Activated naive CD4-positive, alpha-beta T cell treated with anti-CD3 and anti-CD28 coated beads, Interleukin-2, amount 50 U/mL, for 72 hours (primary cell): ENCODE results near the gene GPLD1. TPM values are rescaled to one million over a fixed set of nuclear protein-coding genes. Genes with fewer than 3 reads are reported as not detected.
A peak's percentile ranks its signal among the peaks of the same experiment; 100 is the strongest.

Experiments used
- ATAC-seq, 2 donors: fragments of 150-1000 bp; cut with Tn5 transposase; 2 replicates each; pipeline ENCODE4 v1.10.0; 2021; ENCODE audit warnings: mild to moderate bottlenecking in 2 of 2, moderate library complexity in 2 of 2
- DNase-seq, 2 donors: peaks; one replicate each; pipeline ENCODE4 v3.0.0; 2021 to 2022; ENCODE audit warnings: low spot score in 2 of 2
- H3K27ac Mint-ChIP-seq, 2 donors: one replicate each; pipeline ENCODE4 v1.8.0; 2022; ENCODE audit warnings: mild to moderate bottlenecking in 2 of 2, mixed read lengths in 2 of 2
- H3K36me3 Mint-ChIP-seq, 2 donors: one replicate each; pipeline ENCODE4 v1.8.0; 2022; ENCODE audit warnings: mixed read lengths in 2 of 2
- H3K9me3 Mint-ChIP-seq, 2 donors: one replicate each; pipeline ENCODE4 v1.8.0; 2022; ENCODE audit warnings: mixed read lengths in 2 of 2
- total RNA-seq, 2 donors: library from RNA; stranded (reverse); gene quantifications; one replicate each; pipeline ENCODE4 v1.2.3, GENCODE V29; 2022

Gene GPLD1
- total RNA-seq, 2 donors from 2014 or later: 0.16 to 0.99 TPM

GRCh38 chr6:24506814-24507520, 17.6 kb upstream of the GPLD1 start:
- Mint-ChIP-seq H3K27ac (no peak overlapping the region), H3K36me3 (peaks cover 16 to 33% of the 10 kb centered on the region in 2 donors), H3K9me3 (no peaks in the 10 kb centered on the region)
- ATAC-seq: no peak
- DNase-seq: no peak

GRCh38 chr6:24504649-24505586, 15.5 kb upstream of the GPLD1 start:
- H3K36me3 Mint-ChIP-seq: peaks cover 16 to 32% of the 10 kb centered on the region in 2 donors

GRCh38 chr6:24504287-24504648, 14.9 kb upstream of the GPLD1 start:
- no peak for ATAC-seq
- DNase-seq: no peak
- no peak overlapping the region for H3K27ac Mint-ChIP-seq
- H3K36me3 Mint-ChIP-seq: peaks cover 16 to 26% of the 10 kb centered on the region in 2 donors
- H3K9me3 Mint-ChIP-seq: no peaks in the 10 kb centered on the region

More at GRCh38 chr6:24504649-24505586, 15.5 kb upstream of the GPLD1 start:
- peak overlapping the region in 1 of 2 donors; percentile 73 for H3K27ac Mint-ChIP-seq
- DNase-seq: no peak
- no peaks in the 10 kb centered on the region for H3K9me3 Mint-ChIP-seq
- ATAC-seq: no peak

- Mint-ChIP-seq H3K36me3 (peaks cover 8 to 16% of the 10 kb centered on the region in 2 donors), H3K27ac (no peak overlapping the region)
- ATAC-seq: no peak
Measured at GRCh38 chr6:24501914-24502313, 12.5 kb upstream of the GPLD1 start.

GRCh38 chr6:24501374-24501773, 12.0 kb upstream of the GPLD1 start:
- Mint-ChIP-seq H3K27ac (no peak overlapping the region), H3K9me3 (peaks cover 3 to 9% of the 10 kb centered on the region in 2 donors), H3K36me3 (peaks cover 12 to 20% of the 10 kb centered on the region in 2 donors)
- peak; percentile 36 to 58 for ATAC-seq
- no peak for DNase-seq

More at GRCh38 chr6:24501914-24502313, 12.5 kb upstream of the GPLD1 start:
- DNase-seq: no peak
- peaks cover 0 to 4% of the 10 kb centered on the region in 2 donors for H3K9me3 Mint-ChIP-seq

- Mint-ChIP-seq H3K36me3 (peaks cover 17 to 19% of the 10 kb centered on the region in 2 donors), H3K9me3 (peaks cover 3 to 13% of the 10 kb centered on the region in 2 donors), H3K27ac (no peak overlapping the region)
- no peak for DNase-seq
- ATAC-seq: no peak
Measured at GRCh38 chr6:24500683-24501082, 11.3 kb upstream of the GPLD1 start.

- H3K9me3 Mint-ChIP-seq: peaks cover 3 to 13% of the 10 kb centered on the region in 2 donors
- no peak for DNase-seq
- peaks cover 11 to 22% of the 10 kb centered on the region in 2 donors for H3K36me3 Mint-ChIP-seq
- ATAC-seq: no peak
- no peak overlapping the region for H3K27ac Mint-ChIP-seq
Measured at GRCh38 chr6:24497254-24497970, 8.0 kb upstream of the GPLD1 start.

GRCh38 chr6:24494821-24495795, 5.7 kb upstream of the GPLD1 start, which contains the start of gene ALDH5A1:
ALDH5A1 (plus strand) TSS chr6:24494969; CDS start chr6:24494997, 28 bp downstream.
- Mint-ChIP-seq H3K36me3 (peaks cover 11 to 22% of the 10 kb centered on the region in 2 donors), H3K9me3 (peaks cover 3 to 13% of the 10 kb centered on the region in 2 donors), H3K27ac (peak within 1 kb of the TSS; percentile 48 to 77)
- peak; percentile 75 to 82 for DNase-seq
- ATAC-seq: peak; percentile 83 to 87

- Mint-ChIP-seq H3K36me3 (peaks cover 11 to 22% of the 10 kb centered on the region in 2 donors), H3K27ac (peak overlapping the region; percentile 48 to 77), H3K9me3 (peaks cover 3 to 13% of the 10 kb centered on the region in 2 donors)
- no peak for DNase-seq
- peak; percentile 11 to 26 for ATAC-seq
Measured at GRCh38 chr6:24493945-24494820, 4.8 kb upstream of the GPLD1 start.

- ATAC-seq (no peak), DNase-seq (no peak)
- Mint-ChIP-seq H3K36me3 (peaks cover 11 to 22% of the 10 kb centered on the region in 2 donors), H3K27ac (no peak overlapping the region), H3K9me3 (peaks cover 3 to 13% of the 10 kb centered on the region in 2 donors)
Measured at GRCh38 chr6:24492475-24492874, 3.1 kb upstream of the GPLD1 start.

- no peak for DNase-seq
- Mint-ChIP-seq H3K27ac (no peak overlapping the region), H3K36me3 (peaks cover 0 to 6% of the 10 kb centered on the region in 2 donors), H3K9me3 (peaks cover 0 to under 1% of the 10 kb centered on the region in 2 donors)
- no peak for ATAC-seq
Measured at GRCh38 chr6:24490948-24491347, 1.6 kb upstream of the GPLD1 start.

- ATAC-seq: no peak
Measured at GRCh38 chr6:24489881-24490280, 503 bp upstream of the GPLD1 start.

GRCh38 chr6:24486065-24486464, 3.3 kb downstream of the GPLD1 start:
- Mint-ChIP-seq H3K27ac (no peak overlapping the region), H3K36me3 (no peaks in the 10 kb centered on the region), H3K9me3 (no peaks in the 10 kb centered on the region)
- no peak for ATAC-seq
- no peak for DNase-seq

More at GRCh38 chr6:24489881-24490280, 503 bp upstream of the GPLD1 start:
- no peak for DNase-seq
- no peaks in the 10 kb centered on the region for H3K36me3 Mint-ChIP-seq
- no peaks in the 10 kb centered on the region for H3K9me3 Mint-ChIP-seq
- peak overlapping the region in 1 of 2 donors; percentile 87 for H3K27ac Mint-ChIP-seq

- ATAC-seq (no peak), DNase-seq (no peak)
- H3K9me3 Mint-ChIP-seq: no peaks in the 10 kb centered on the region
- H3K27ac Mint-ChIP-seq: no peak overlapping the region
- no peaks in the 10 kb centered on the region for H3K36me3 Mint-ChIP-seq
Measured at GRCh38 chr6:24484657-24485323, 4.6 kb downstream of the GPLD1 start.
